ENCODE results near the gene PLN.

GRCh38 chr6:118558464-118559217, 10.5 kb downstream of the PLN start:
- TF ChIP-seq CTCF (IDR thresholded peaks at IDR 0.05; ENCODE audit: poor library complexity), result no peak
- no peak for TF ChIP-seq EZH2phosphoT487 (IDR thresholded peaks at IDR 0.05; ENCODE audit: low read depth, severe bottlenecking, unreplicated experiment)

Data from hepatocyte (in vitro differentiated cells).